Activated CD4-positive, alpha-beta T cell treated with anti-CD3 and anti-CD28 coated beads, Interleukin-2, amount 10 ng/mL, durations not matched to agents 24 days and 14 days (primary cell): Measurements from ENCODE around the gene SH3BP4. TPM values are rescaled to one million over a fixed set of nuclear protein-coding genes. Genes with fewer than 3 reads are reported as not detected.

Source experiments
- DNase-seq: peaks from one replicate; pipeline ENCODE4 v3.0.0; 2022
- H3K27ac Mint-ChIP-seq: one replicate; pipeline ENCODE4 v1.8.0; 2022; ENCODE audit warnings: mild to moderate bottlenecking, mixed read lengths
- H3K27me3 Mint-ChIP-seq: one replicate; pipeline ENCODE4 v1.8.0; 2022; ENCODE audit warnings: mixed read lengths
- H3K36me3 Mint-ChIP-seq: one replicate; pipeline ENCODE4 v1.8.0; 2022; ENCODE audit warnings: low read depth, mild to moderate bottlenecking, mixed read lengths
- H3K4me1 Mint-ChIP-seq: one replicate; pipeline ENCODE4 v1.8.0; 2021; ENCODE audit warnings: mixed read lengths
- H3K4me3 Mint-ChIP-seq: one replicate; pipeline ENCODE4 v1.8.0; 2022; ENCODE audit warnings: mild to moderate bottlenecking, moderate library complexity, mixed read lengths
- H3K9me3 Mint-ChIP-seq: one replicate; pipeline ENCODE4 v1.8.0; 2021; ENCODE audit warnings: mixed read lengths
- intact Hi-C: fragments of 100-400 bp; cut with micrococcal nuclease; formaldehyde crosslinking; loops from one replicate; pipeline ENCODE4 v1.15.1; 2023
- total RNA-seq: library from RNA; stranded (reverse); gene quantifications from 2 replicates; pipeline ENCODE4 v1.2.3, GENCODE V29; 2022

Gene SH3BP4
- total RNA-seq, 1 donor from 2014 or later = 0.07 TPM

DNA sequence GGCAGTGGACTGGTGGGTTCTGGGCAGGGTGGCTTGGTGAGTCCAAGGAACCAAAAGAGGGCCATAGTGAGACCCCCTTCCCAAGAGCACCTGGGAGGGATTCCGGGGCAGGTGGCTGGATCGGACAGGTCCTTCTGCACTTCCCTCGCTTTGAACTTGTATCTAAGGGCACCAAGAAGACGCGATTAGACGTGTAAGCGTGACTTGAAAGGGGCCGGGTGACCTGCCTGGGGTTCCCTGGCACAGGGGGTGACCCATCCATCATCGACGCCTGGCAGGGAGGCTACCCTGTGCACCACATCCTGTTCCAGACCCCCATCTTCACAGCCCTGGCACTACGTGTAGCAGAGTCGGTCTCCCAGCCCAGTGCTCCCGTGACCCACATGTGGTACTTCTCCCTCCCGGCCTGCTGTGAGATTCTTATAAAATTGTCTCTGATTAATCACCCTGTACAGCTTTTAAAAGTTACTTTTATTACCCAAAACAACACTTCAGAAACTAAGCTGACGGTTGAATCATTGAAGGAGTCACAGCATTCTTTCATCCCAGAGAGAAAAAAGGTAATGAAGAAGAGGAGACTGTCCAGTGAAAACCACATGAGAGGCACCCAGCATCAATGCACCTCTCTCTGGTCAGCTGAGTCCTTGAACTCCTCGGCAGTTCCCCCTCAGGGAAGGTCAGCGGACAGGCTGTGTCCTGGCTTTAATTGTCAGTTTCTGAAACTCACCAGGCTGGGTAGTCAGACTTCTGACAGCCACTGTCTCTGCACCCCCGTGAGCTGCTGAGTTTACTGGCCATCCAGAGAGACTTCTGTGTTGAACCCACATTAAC, 13.0 kb downstream of the SH3BP4 start:
- DNase-seq = no peak

GRCh38 chr2:234966340-234966739, 14.5 kb downstream of the SH3BP4 start:
- H3K9me3 Mint-ChIP-seq = no peaks in the 10 kb centered on the region
- H3K36me3 Mint-ChIP-seq = no peaks in the 10 kb centered on the region
- no peak overlapping the region for H3K27ac Mint-ChIP-seq
- no peak for DNase-seq
- no peak overlapping the region for H3K4me3 Mint-ChIP-seq
- intact Hi-C loops = no loop called here
- no peaks in the 10 kb centered on the region for H3K4me1 Mint-ChIP-seq
- peaks cover 3% of the 10 kb centered on the region for H3K27me3 Mint-ChIP-seq

More for the DNA sequence above, 13.0 kb downstream of the SH3BP4 start:
- Mint-ChIP-seq H3K4me3 (no peak overlapping the region), H3K36me3 (no peaks in the 10 kb centered on the region), H3K4me1 (no peaks in the 10 kb centered on the region), H3K27me3 (peaks cover 2% of the 10 kb centered on the region), H3K9me3 (no peaks in the 10 kb centered on the region), H3K27ac (no peak overlapping the region)
- intact Hi-C loops = no loop called here

DNA sequence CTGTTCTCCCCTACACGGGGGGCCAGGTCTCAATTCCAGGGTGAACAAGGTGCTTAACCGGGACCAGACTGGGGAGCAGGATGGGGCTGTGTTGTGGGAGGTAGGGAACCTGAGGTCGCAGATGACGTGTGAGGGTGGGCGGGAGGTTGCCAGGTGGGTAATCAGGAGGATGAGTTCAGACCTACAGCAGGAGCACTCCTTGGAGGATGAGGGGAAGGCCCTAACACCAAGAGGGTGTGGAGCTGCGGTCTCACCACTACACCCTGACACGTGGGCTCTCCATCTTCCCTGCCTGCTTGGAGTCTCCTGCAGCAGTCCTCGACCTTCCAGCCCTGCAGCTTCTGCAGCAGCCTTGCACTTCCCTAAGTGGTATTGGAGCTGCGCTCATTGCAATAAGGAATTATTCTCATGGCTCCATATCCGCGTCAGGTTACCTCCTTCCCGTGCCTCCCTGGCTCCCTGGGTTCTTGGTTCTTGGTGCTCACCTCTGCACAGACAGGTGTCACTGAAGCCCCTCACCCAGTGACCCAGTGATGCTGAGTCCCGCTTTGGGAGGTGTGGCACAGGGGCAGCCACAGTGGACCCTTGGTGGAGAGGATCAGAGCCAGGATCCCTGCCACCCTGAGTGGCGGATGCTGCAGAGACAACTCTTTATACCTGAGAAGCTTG, 15.5 kb downstream of the SH3BP4 start:
- H3K27me3 Mint-ChIP-seq = peaks cover 3% of the 10 kb centered on the region
- intact Hi-C loops = no loop called here
- no peaks in the 10 kb centered on the region for H3K4me1 Mint-ChIP-seq
- H3K36me3 Mint-ChIP-seq = no peaks in the 10 kb centered on the region
- no peak for DNase-seq
- H3K27ac Mint-ChIP-seq = no peak overlapping the region
- no peak overlapping the region for H3K4me3 Mint-ChIP-seq
- H3K9me3 Mint-ChIP-seq = no peaks in the 10 kb centered on the region

- intact Hi-C loops = no loop called here
- H3K27me3 Mint-ChIP-seq = peaks cover 3% of the 10 kb centered on the region
- H3K36me3 Mint-ChIP-seq = no peaks in the 10 kb centered on the region
- no peaks in the 10 kb centered on the region for H3K4me1 Mint-ChIP-seq
- no peaks in the 10 kb centered on the region for H3K9me3 Mint-ChIP-seq
- DNase-seq = no peak
- no peak overlapping the region for H3K27ac Mint-ChIP-seq
- H3K4me3 Mint-ChIP-seq = no peak overlapping the region
These were observed 16.0 kb downstream of the SH3BP4 start for GRCh38 chr2:234967870-234968208.

DNA sequence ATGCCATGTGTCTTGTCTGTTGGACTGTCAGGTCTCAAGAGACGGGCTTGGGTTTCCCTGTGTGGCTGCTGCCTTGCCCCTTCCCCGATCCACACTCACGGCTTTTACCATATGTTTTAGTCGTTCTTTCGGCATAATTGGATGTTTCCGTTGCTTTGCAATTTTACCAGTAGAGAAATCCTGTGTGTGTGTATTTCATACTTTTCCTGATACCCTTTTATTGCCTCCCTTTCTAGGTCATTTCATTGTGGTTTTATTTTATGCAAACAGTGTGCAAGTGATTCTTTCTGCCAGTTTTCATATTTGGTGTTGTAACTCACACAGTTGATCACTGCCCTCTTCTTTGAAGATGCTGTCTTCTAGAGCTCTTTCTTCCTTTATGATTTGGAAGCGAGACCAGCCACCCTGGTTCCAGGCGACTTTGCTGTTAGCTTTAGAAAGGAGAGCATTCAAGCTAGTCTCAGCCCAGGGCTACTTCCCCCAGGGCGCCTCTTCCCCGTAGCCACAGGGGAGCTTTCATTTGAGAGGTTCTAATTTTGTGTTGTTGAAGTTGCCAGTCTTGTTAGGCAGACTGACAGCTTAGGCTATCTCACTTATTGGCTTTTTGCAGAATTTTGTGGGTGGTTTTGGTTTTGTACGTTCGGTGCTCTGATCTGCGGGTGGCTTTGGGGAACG, 17.0 kb downstream of the SH3BP4 start:
- intact Hi-C loops = no loop called here
- Mint-ChIP-seq H3K9me3 (no peaks in the 10 kb centered on the region), H3K36me3 (no peaks in the 10 kb centered on the region), H3K27me3 (peaks cover 3% of the 10 kb centered on the region), H3K4me1 (no peaks in the 10 kb centered on the region), H3K27ac (no peak overlapping the region), H3K4me3 (no peak overlapping the region)
- no peak for DNase-seq

DNA sequence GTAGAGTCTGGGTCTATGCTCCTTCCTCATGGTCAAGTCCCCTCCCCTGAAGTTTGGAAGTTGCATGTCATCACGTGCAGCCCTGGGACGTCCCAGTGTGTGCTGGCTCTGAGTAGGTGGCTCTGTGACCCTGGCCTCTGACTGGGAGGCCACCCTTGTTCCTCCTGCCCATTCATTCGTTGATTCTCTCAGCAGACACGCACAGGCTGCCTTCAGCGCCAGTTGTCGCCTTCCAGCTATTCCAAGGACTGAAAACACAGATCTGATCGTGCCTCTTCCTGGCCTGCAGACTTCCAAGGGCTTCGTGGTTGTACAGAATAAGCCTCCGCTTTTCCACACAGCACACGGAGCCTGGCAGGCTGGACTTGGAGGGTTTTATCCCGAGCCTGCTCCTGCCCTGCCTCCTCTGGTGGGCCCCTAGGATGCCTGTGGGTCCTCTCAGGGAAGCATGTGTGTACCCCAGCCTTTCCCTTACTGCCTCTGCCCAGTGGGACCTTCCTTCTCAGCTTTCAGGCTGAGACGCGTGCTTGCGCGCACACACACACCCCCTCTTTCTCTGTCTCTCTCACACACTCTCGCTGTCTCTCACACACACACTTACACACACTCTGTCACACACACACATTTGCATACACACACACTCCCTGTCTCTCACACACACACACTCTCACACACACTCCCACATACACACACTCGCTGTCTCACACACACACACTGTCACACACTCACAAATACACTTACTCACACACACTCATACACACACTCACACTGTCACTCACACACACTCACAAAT, 17.7 kb downstream of the SH3BP4 start:
- DNase-seq = no peak
- no peaks in the 10 kb centered on the region for H3K9me3 Mint-ChIP-seq
- peaks cover 3% of the 10 kb centered on the region for H3K27me3 Mint-ChIP-seq
- H3K36me3 Mint-ChIP-seq = no peaks in the 10 kb centered on the region
- H3K4me1 Mint-ChIP-seq = no peaks in the 10 kb centered on the region
- H3K27ac Mint-ChIP-seq = no peak overlapping the region
- intact Hi-C loops = no loop called here
- no peak overlapping the region for H3K4me3 Mint-ChIP-seq

DNA sequence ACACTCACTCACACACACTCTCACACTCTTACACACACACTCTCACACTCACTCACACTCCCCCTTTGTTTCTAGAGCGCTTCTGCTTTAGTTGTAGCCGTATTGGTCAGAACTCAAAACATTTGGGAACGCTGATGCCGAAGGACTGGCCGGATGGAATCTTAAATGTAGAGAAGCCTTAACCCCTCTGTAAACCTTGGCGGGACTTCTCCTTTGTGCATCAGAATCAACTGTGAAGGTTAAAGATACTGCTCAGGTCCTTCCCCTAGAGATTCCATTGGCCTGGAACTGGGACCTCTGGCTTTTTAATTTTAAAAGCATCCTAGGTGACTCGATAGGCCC, 18.3 kb downstream of the SH3BP4 start:
- no peaks in the 10 kb centered on the region for H3K4me1 Mint-ChIP-seq
- intact Hi-C loops = no loop called here
- no peaks in the 10 kb centered on the region for H3K9me3 Mint-ChIP-seq

DNA sequence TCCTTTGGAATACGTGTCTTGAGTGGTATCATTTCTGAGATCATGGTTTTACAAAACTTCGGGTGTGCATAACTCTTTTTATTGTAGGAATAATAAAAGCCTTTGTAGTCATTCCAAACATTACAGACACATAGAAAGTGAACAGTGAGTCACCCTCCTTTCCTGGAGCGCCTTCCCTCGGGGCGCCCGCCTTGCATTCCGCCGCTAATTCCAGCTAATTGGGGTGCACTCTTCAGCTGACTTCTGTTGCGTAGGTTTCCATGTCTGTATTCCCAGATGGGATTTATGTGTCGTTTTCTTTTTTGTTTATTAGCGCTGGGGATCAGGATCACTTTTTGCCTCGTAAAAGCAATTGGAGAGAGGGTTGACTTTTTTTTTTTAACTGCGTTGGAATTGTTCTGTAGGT, 18.7 kb downstream of the SH3BP4 start:
- H3K4me3 Mint-ChIP-seq = no peak overlapping the region
- no peaks in the 10 kb centered on the region for H3K4me1 Mint-ChIP-seq
- H3K9me3 Mint-ChIP-seq = no peaks in the 10 kb centered on the region
- H3K27ac Mint-ChIP-seq = no peak overlapping the region
- H3K36me3 Mint-ChIP-seq = no peaks in the 10 kb centered on the region
- H3K27me3 Mint-ChIP-seq = peaks cover 3% of the 10 kb centered on the region
- DNase-seq = no peak
- intact Hi-C loops = no loop called here

More for the DNA sequence above, 18.3 kb downstream of the SH3BP4 start:
- H3K4me3 Mint-ChIP-seq = no peak overlapping the region
- DNase-seq = no peak
- no peak overlapping the region for H3K27ac Mint-ChIP-seq
- no peaks in the 10 kb centered on the region for H3K36me3 Mint-ChIP-seq
- H3K27me3 Mint-ChIP-seq = peaks cover 3% of the 10 kb centered on the region

- H3K4me1 Mint-ChIP-seq = no peaks in the 10 kb centered on the region
- H3K27ac Mint-ChIP-seq = no peak overlapping the region
- H3K9me3 Mint-ChIP-seq = no peaks in the 10 kb centered on the region
- H3K36me3 Mint-ChIP-seq = no peaks in the 10 kb centered on the region
- no peak for DNase-seq
- H3K27me3 Mint-ChIP-seq = peaks cover 3% of the 10 kb centered on the region
- H3K4me3 Mint-ChIP-seq = no peak overlapping the region
- intact Hi-C loops = no loop called here
These were observed 19.7 kb downstream of the SH3BP4 start for GRCh38 chr2:234971496-234971895.

- intact Hi-C loops = no loop called here
- H3K9me3 Mint-ChIP-seq = no peaks in the 10 kb centered on the region
- no peak overlapping the region for H3K27ac Mint-ChIP-seq
- no peaks in the 10 kb centered on the region for H3K36me3 Mint-ChIP-seq
- no peak overlapping the region for H3K4me3 Mint-ChIP-seq
- no peaks in the 10 kb centered on the region for H3K4me1 Mint-ChIP-seq
- no peak for DNase-seq
- peaks cover 3% of the 10 kb centered on the region for H3K27me3 Mint-ChIP-seq
These were observed 21.2 kb downstream of the SH3BP4 start for GRCh38 chr2:234973008-234973407.

DNA sequence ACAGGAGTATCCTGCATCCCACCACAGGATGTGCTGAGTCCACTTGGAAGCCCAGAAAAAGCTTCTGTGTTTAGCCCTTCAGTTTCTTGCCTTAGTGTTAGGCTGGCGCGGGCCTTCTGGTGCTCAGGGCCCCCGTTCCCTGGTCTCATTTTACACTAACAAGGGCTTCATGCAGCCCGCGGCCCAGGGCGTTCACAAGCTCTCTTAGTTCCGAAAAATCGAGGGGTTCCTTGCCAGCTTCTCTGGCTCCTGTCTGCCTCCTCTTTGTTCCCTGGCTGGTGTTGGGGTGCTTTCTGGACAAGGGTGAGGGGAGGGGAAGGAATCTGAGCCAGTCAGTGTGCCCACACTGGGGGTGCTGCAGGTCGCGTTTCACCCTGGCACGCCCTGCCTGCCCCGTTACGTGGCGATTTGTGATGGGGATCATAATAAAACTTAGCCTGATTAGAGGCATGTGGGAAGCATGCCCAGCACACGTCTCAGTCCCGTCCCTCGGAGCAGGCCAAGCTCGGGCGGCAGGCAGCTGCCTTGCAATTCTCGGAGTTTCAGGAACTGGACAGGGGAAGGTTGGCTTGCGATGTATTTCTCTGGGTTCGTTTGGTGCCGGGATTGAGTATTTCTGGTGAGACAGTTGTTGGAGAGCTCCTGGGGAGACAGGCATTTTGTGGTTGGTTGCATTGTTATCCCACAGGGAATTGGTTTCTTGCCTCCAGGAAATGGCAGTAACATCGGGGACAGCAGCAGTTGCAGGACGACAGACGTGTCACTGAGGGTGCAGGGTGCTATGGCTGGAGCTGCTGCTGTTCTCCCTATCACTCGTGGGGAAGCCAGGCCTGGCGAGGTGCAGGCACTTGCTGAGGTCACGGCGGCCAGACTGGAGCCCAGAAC, 22.9 kb downstream of the SH3BP4 start:
- H3K4me1 Mint-ChIP-seq = no peaks in the 10 kb centered on the region
- DNase-seq = no peak

GRCh38 chr2:234975611-234976010, 23.8 kb downstream of the SH3BP4 start:
- intact Hi-C loops = no loop called here
- Mint-ChIP-seq H3K36me3 (no peaks in the 10 kb centered on the region), H3K27ac (no peak overlapping the region), H3K27me3 (no peaks in the 10 kb centered on the region), H3K4me1 (no peaks in the 10 kb centered on the region), H3K4me3 (no peak overlapping the region), H3K9me3 (no peaks in the 10 kb centered on the region)
- DNase-seq = no peak

More for the DNA sequence above, 22.9 kb downstream of the SH3BP4 start:
- intact Hi-C loops = no loop called here
- no peak overlapping the region for H3K4me3 Mint-ChIP-seq
- H3K9me3 Mint-ChIP-seq = no peaks in the 10 kb centered on the region
- H3K36me3 Mint-ChIP-seq = no peaks in the 10 kb centered on the region
- peaks cover 3% of the 10 kb centered on the region for H3K27me3 Mint-ChIP-seq
- H3K27ac Mint-ChIP-seq = no peak overlapping the region
